IPS-18c (cell line): ENCODE results near the gene TCL1A.

Experiments
- H3K4me3 ChIP-seq: 2 replicates; pipeline ENCODE4 v1.7.0; 2013; ENCODE audit warnings: low read depth, mild to moderate bottlenecking, low read length, moderate library complexity; ENCODE audit not compliant: insufficient read depth
- H3K9me3 ChIP-seq: one replicate; pipeline ENCODE4 v1.6.1; 2013; ENCODE audit warnings: mild to moderate bottlenecking, low read length, moderate library complexity; ENCODE audit not compliant: control insufficient read depth, insufficient read depth

The TCL1A gene

GRCh38 chr14:95663226-95663797 is 50.6 kb downstream of the TCL1A start:
- no peak overlapping the region for H3K4me3 ChIP-seq
- H3K9me3 ChIP-seq, result no peaks in the 10 kb centered on the region

GRCh38 chr14:95662376-95663186 is 51.3 kb downstream of the TCL1A start:
- H3K9me3 ChIP-seq, result no peaks in the 10 kb centered on the region
- no peak overlapping the region for H3K4me3 ChIP-seq

GRCh38 chr14:95660651-95661515 is 53.0 kb downstream of the TCL1A start:
- Histone ChIP-seq H3K4me3 (no peak overlapping the region), H3K9me3 (no peaks in the 10 kb centered on the region)

GRCh38 chr14:95659990-95660385 is 53.9 kb downstream of the TCL1A start:
- no peaks in the 10 kb centered on the region for H3K9me3 ChIP-seq
- H3K4me3 ChIP-seq, result no peak overlapping the region
